ENCODE results near the gene EHMT1.
"Not testable (repeated sequence)": the region's sequence is repeated elsewhere in the genome, so short reads cannot be mapped to it uniquely, and the experiment has no call there.

The EHMT1 gene

GRCh38 chr9:137876269-137876668, 257.5 kb downstream of the EHMT1 start:
- no peaks in the 10 kb centered on the region for H3K36me3 ChIP-seq (replicated peaks)
- in situ Hi-C loops (cut with HindIII; ENCODE audit: low pct_ligation_motif_present, low sequenced_read_pairs): no loop called here
- no peaks in the 10 kb centered on the region for H3K27me3 ChIP-seq (replicated peaks)
- H3K4me3 ChIP-seq (ENCODE audit: low read depth, low read length): no peak overlapping the region
- H3K27ac ChIP-seq: no peak overlapping the region
- TF ChIP-seq CTCF (IDR thresholded peaks at IDR 0.05; ENCODE audit: low read depth, low read length, missing control alignments): no peak
- DNase-seq: no peak

- Histone ChIP-seq H3K4me3 (ENCODE audit: low read depth, low read length) (no peak overlapping the region), H3K27ac (no peak overlapping the region), H3K36me3 (replicated peaks) (no peaks in the 10 kb centered on the region), H3K27me3 (replicated peaks) (no peaks in the 10 kb centered on the region)
- TF ChIP-seq CTCF (IDR thresholded peaks at IDR 0.05; ENCODE audit: low read depth, low read length, missing control alignments): no peak
- in situ Hi-C loops (cut with HindIII; ENCODE audit: low pct_ligation_motif_present, low sequenced_read_pairs): no loop called here
- no peak for DNase-seq
These were observed 258.1 kb downstream of the EHMT1 start for GRCh38 chr9:137876781-137877386.

- DNase-seq; H3K27ac ChIP-seq; H3K27me3 ChIP-seq (replicated peaks); H3K36me3 ChIP-seq (replicated peaks); in situ Hi-C loops (cut with HindIII; ENCODE audit: low pct_ligation_motif_present, low sequenced_read_pairs): not testable (repeated sequence)
- H3K4me3 ChIP-seq (ENCODE audit: low read depth, low read length): peak within 1 kb of the TSS; percentile 36
These were observed 258.8 kb downstream of the EHMT1 start, which contains the start of gene CACNA1B for GRCh38 chr9:137877506-137878122. Gene CACNA1B (plus strand): TSS chr9:137877782. CDS start chr9:137877934, 152 bp downstream.

GRCh38 chr9:137878146-137878941, 259.5 kb downstream of the EHMT1 start:
- peak; percentile 3 for DNase-seq
- Histone ChIP-seq H3K27me3 (replicated peaks) (no peaks in the 10 kb centered on the region), H3K36me3 (replicated peaks) (no peaks in the 10 kb centered on the region), H3K4me3 (ENCODE audit: low read depth, low read length) (peak overlapping the region; percentile 36), H3K27ac (no peak overlapping the region)
- in situ Hi-C loops (cut with HindIII; ENCODE audit: low pct_ligation_motif_present, low sequenced_read_pairs): no loop called here
- TF ChIP-seq CTCF (IDR thresholded peaks at IDR 0.05; ENCODE audit: low read depth, low read length, missing control alignments): no peak

DNA sequence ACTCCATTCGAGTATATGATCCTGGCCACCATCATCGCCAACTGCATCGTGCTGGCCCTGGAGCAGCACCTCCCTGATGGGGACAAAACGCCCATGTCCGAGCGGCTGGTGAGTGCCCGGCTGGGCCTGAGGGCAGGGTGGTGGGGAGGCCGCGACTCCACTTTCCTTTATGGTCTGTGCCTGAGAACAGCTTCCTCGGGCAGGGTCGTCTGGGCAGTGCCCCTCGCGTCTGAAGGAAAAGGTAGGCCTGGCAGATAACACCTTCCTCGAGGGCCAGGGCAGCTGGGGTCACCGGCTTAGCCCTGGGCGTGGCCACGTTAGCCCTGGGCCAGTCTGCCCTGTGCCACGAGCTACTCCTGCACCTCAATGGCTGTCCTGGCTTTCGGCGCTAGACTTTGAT, 260.2 kb downstream of the EHMT1 start:
- H3K27ac ChIP-seq: no peak overlapping the region
- in situ Hi-C loops (cut with HindIII; ENCODE audit: low pct_ligation_motif_present, low sequenced_read_pairs): no loop called here
- no peaks in the 10 kb centered on the region for H3K27me3 ChIP-seq (replicated peaks)
- TF ChIP-seq CTCF (IDR thresholded peaks at IDR 0.05; ENCODE audit: low read depth, low read length, missing control alignments): no peak
- DNase-seq: no peak
- no peaks in the 10 kb centered on the region for H3K36me3 ChIP-seq (replicated peaks)
- no peak overlapping the region for H3K4me3 ChIP-seq (ENCODE audit: low read depth, low read length)

GRCh38 chr9:137879566-137880150, 260.9 kb downstream of the EHMT1 start:
- no peaks in the 10 kb centered on the region for H3K27me3 ChIP-seq (replicated peaks)
- no peak overlapping the region for H3K4me3 ChIP-seq (ENCODE audit: low read depth, low read length)
- in situ Hi-C loops (cut with HindIII; ENCODE audit: low pct_ligation_motif_present, low sequenced_read_pairs): no loop called here
- no peak for TF ChIP-seq CTCF (IDR thresholded peaks at IDR 0.05; ENCODE audit: low read depth, low read length, missing control alignments)
- DNase-seq: no peak
- H3K36me3 ChIP-seq (replicated peaks): no peaks in the 10 kb centered on the region
- H3K27ac ChIP-seq: no peak overlapping the region

Measured in brain microvascular endothelial cell (primary cell).